Panc1 (cell line): ENCODE measurements around the gene PEX10. TPM values are rescaled to one million over a fixed set of nuclear protein-coding genes. Genes with fewer than 3 reads are reported as not detected.

Source experiments
- ATAC-seq: fragments of 200-7000 bp; cut with Tn5 transposase; 2 replicates; pipeline ENCODE4 v1.9.1; 2020; ENCODE audit warnings: mild to moderate bottlenecking, moderate library complexity
- BruUV-seq: library from RNA; stranded (reverse); fragments of 400-500 nt; replicated peaks from 2 replicates; lab custom pipeline; 2021; lab: Mats Ljungman, UMichigan
- CTCF ChIA-PET: fragments of 300-600 bp; sonication (Branson Sonifier 250); formaldehyde crosslinking; loops from one replicate; lab custom pipeline; 2022; ENCODE audit warnings: antibody characterized with exemption; lab: Charles Lee
- POLR2A ChIA-PET: fragments of 300-600 bp; sonication (Branson Sonifier 250); formaldehyde crosslinking; loops from one replicate; lab custom pipeline; 2022; ENCODE audit warnings: antibody characterized with exemption; lab: Charles Lee
- DNase-seq: peaks from one replicate; pipeline ENCODE4 v3.0.0-alpha.2; 2010; ENCODE audit warnings: low read depth, low spot score
- H3K27ac ChIP-seq: 2 replicates; pipeline ENCODE4 v1.5.1; 2011; ENCODE audit warnings: mild to moderate bottlenecking, low read length, inconsistent platforms
- H3K27me3 ChIP-seq: fragments of 200-500 bp; sonication (Bioruptor generic); 2 replicates; pipeline ENCODE4 v1.6.0; 2014; ENCODE audit warnings: low read length, inconsistent platforms; ENCODE audit not compliant: control insufficient read depth, insufficient read depth
- H3K36me3 ChIP-seq: fragments of 200-500 bp; sonication (Bioruptor generic); 2 replicates; pipeline ENCODE4 v1.5.1; 2014; ENCODE audit warnings: inconsistent platforms, mild to moderate bottlenecking, low read length, moderate library complexity; ENCODE audit not compliant: control insufficient read depth, insufficient read depth
- H3K4me1 ChIP-seq: 2 replicates; pipeline ENCODE4 v1.5.1; 2011; ENCODE audit warnings: inconsistent platforms, mild to moderate bottlenecking, low read length, moderate library complexity; ENCODE audit not compliant: control insufficient read depth, insufficient read depth
- H3K4me3 ChIP-seq, 2 experiments: 2 replicates each; pipeline ENCODE4 v1.5.1; 2011 to 2012; ENCODE audit warnings: low read depth in 2 of 2, low read length in 2 of 2, mild to moderate bottlenecking in 2 of 2, inconsistent platforms in 1 of 2, moderate library complexity in 1 of 2
- H3K9me3 ChIP-seq: fragments of 200-500 bp; sonication (Bioruptor generic); 2 replicates; pipeline ENCODE4 v1.5.1; 2014; ENCODE audit warnings: low read depth, mild to moderate bottlenecking, inconsistent platforms, low read length, moderate library complexity; ENCODE audit not compliant: control insufficient read depth, insufficient read depth
- POLR2AphosphoS5 ChIP-seq: IDR thresholded peaks from 2 replicates; pipeline ENCODE4 v1.6.1; 2012; ENCODE audit warnings: mild to moderate bottlenecking, low read depth, low read length, moderate library complexity
- REST ChIP-seq, 2 experiments: IDR thresholded peaks; 2 replicates each; pipeline ENCODE4 v1.6.1; 2011 to 2012; ENCODE audit warnings: low read depth in 2 of 2, control low read depth in 1 of 2, low read length in 1 of 2, mild to moderate bottlenecking in 1 of 2, moderate library complexity in 1 of 2; ENCODE audit not compliant: insufficient read depth in 1 of 2
- SIN3A ChIP-seq: IDR thresholded peaks from 2 replicates; pipeline ENCODE4 v1.6.1; 2012; ENCODE audit warnings: low read depth, mild to moderate bottlenecking, low read length, moderate library complexity, borderline replicate concordance; ENCODE audit not compliant: insufficient read depth
- TCF7L2 ChIP-seq: IDR thresholded peaks from 2 replicates; pipeline ENCODE4 v1.6.1; 2011; ENCODE audit warnings: mild to moderate bottlenecking, low read depth, low read length, inconsistent platforms
- in situ Hi-C: cut with HindIII; loops from 2 replicates; pipeline ENCODE4 v1.10.0; 2016; ENCODE audit warnings: low sequenced_read_pairs, low pct_unique_long_range_greater_than_20kb
- intact Hi-C: fragments of 100-400 bp; cut with micrococcal nuclease; formaldehyde crosslinking; loops from one replicate; pipeline ENCODE4 v1.10.0; 2022; ENCODE audit not compliant: unreplicated experiment
- total RNA-seq: library from RNA; stranded (reverse); gene quantifications from one replicate; pipeline ENCODE4 v1.2.1, GENCODE V29; 2021; ENCODE audit not compliant: unreplicated experiment
- TF ChIP-seq, protein P1 (sequence below): fragments of 450-650 bp; IDR thresholded peaks from 2 replicates; pipeline ENCODE4 v1.5.1; 2017; ENCODE audit warnings: mild to moderate bottlenecking

PEX10 gene
- total RNA-seq, 1 experiment from 2014 or later: 49.8 TPM

DNA sequence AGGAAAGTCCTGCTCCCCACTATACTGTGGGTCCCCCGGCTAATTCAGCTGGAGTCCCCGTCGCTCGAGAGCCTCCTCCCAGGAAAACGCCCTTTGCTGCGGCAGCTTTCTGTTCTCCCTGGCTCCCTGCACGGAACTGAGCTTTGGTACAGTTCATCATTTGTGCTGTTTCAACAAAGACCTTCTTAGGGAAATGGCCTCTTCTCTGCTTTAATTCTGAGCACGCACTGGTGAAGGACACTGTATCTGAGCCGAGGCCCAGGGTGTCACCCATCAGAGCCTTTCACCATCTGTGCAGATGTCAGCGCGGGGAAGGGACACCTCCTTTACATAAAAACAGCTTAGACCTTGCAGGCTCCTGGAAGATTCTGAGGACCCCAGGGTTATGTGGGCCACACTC lies 13.5 kb upstream of the PEX10 start:
- ChIA-PET POLR2A (no interaction called here), CTCF (no interaction called here)
- no peaks in the 10 kb centered on the region for H3K36me3 ChIP-seq
- no peak overlapping the region for H3K4me3 ChIP-seq
- no peak overlapping the region for H3K27ac ChIP-seq
- ATAC-seq (no peak), DNase-seq (no peak)
- no TSS peak for BruUV-seq
- no peaks in the 10 kb centered on the region for H3K4me1 ChIP-seq
- in situ Hi-C loops (no loop called here), intact Hi-C loops (no loop called here)
- H3K9me3 ChIP-seq: no peaks in the 10 kb centered on the region; the same call in 1 of the 2 replicates
- TF ChIP-seq TCF7L2 (no peak), SIN3A (no peak), POLR2AphosphoS5 (no peak), REST (IDR thresholded peaks at IDR 0.05; ENCODE audit: insufficient read depth in 1 of 2, low read depth in 2 of 2, low read length in 1 of 2) (no peak)
- TF ChIP-seq, protein P1, sequence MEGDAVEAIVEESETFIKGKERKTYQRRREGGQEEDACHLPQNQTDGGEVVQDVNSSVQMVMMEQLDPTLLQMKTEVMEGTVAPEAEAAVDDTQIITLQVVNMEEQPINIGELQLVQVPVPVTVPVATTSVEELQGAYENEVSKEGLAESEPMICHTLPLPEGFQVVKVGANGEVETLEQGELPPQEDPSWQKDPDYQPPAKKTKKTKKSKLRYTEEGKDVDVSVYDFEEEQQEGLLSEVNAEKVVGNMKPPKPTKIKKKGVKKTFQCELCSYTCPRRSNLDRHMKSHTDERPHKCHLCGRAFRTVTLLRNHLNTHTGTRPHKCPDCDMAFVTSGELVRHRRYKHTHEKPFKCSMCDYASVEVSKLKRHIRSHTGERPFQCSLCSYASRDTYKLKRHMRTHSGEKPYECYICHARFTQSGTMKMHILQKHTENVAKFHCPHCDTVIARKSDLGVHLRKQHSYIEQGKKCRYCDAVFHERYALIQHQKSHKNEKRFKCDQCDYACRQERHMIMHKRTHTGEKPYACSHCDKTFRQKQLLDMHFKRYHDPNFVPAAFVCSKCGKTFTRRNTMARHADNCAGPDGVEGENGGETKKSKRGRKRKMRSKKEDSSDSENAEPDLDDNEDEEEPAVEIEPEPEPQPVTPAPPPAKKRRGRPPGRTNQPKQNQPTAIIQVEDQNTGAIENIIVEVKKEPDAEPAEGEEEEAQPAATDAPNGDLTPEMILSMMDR: no peak
- no peaks in the 10 kb centered on the region for H3K27me3 ChIP-seq

GRCh38 chr1:2422523-2422922 lies 10.2 kb upstream of the PEX10 start:
- in situ Hi-C loops (no loop called here), intact Hi-C loops (no loop called here)
- CTCF ChIA-PET: no interaction called here
- ATAC-seq (no peak), DNase-seq (no peak)
- BruUV-seq: no TSS peak
- no peak overlapping the region for H3K4me3 ChIP-seq
- H3K9me3 ChIP-seq: no peaks in the 10 kb centered on the region; the same call in 1 of the 2 replicates
- no peak overlapping the region for H3K27ac ChIP-seq
- TF ChIP-seq REST (IDR thresholded peaks at IDR 0.05; ENCODE audit: insufficient read depth in 1 of 2, low read depth in 2 of 2, low read length in 1 of 2) (no peak), SIN3A (no peak), POLR2AphosphoS5 (no peak), TCF7L2 (no peak)
- TF ChIP-seq, protein P1: no peak
- H3K27me3 ChIP-seq: no peaks in the 10 kb centered on the region
- POLR2A ChIA-PET: no interaction called here
- H3K4me1 ChIP-seq: peaks cover 14% of the 10 kb centered on the region
- H3K36me3 ChIP-seq: no peaks in the 10 kb centered on the region
